Liver (tissue), 9 donors: ENCODE data around the gene EFCAB11. TPM values are rescaled to one million over a fixed set of nuclear protein-coding genes. Genes with fewer than 3 reads are reported as not detected.

Source experiments
- DNase-seq: peaks from one replicate; pipeline ENCODE4 v3.0.0-alpha.2; 2017; ENCODE audit warnings: low spot score
- H3K27ac ChIP-seq, 2 donors: one replicate each; pipeline ENCODE4 v1.7.0; 2013; ENCODE audit warnings: inconsistent platforms in 2 of 2, low read length in 2 of 2, control low read depth in 1 of 2, low read depth in 1 of 2, mild to moderate bottlenecking in 1 of 2
- H3K27me3 ChIP-seq, 4 donors: one replicate each; pipeline versions ENCODE4 v1.6.1 to v1.7.0; 2013; ENCODE audit warnings: low read length in 3 of 4, inconsistent platforms in 1 of 4, mild to moderate bottlenecking in 1 of 4, moderate library complexity in 1 of 4; ENCODE audit not compliant: control insufficient read depth in 4 of 4, insufficient read depth in 4 of 4
- H3K36me3 ChIP-seq, 4 donors: one replicate each; pipeline versions ENCODE4 v1.6.1 to v1.7.0; 2013; ENCODE audit warnings: low read length in 3 of 4, mild to moderate bottlenecking in 3 of 4, low read depth in 1 of 4, moderate library complexity in 1 of 4; ENCODE audit not compliant: control insufficient read depth in 4 of 4, insufficient read depth in 3 of 4
- H3K4me1 ChIP-seq, 4 donors: one replicate each; pipeline versions ENCODE4 v1.6.1 to v1.7.0; 2013; ENCODE audit warnings: low read length in 3 of 4, mild to moderate bottlenecking in 3 of 4, moderate library complexity in 1 of 4; ENCODE audit not compliant: control insufficient read depth in 4 of 4, insufficient read depth in 4 of 4
- H3K4me3 ChIP-seq, 3 donors: one replicate each; pipeline versions ENCODE4 v1.6.1 to v1.7.0; 2013; ENCODE audit warnings: low read length in 3 of 3, control low read depth in 1 of 3, low read depth in 1 of 3, mild to moderate bottlenecking in 1 of 3
- H3K9ac ChIP-seq, 2 donors: one replicate each; pipeline ENCODE4 v1.7.0; 2013; ENCODE audit warnings: low read length in 2 of 2, mild to moderate bottlenecking in 2 of 2, moderate library complexity in 2 of 2, control low read depth in 1 of 2, low read depth in 1 of 2
- H3K9me3 ChIP-seq, 4 donors: one replicate each; pipeline versions ENCODE4 v1.6.1 to v1.7.0; 2013; ENCODE audit warnings: low read length in 3 of 4; ENCODE audit not compliant: control insufficient read depth in 4 of 4
- EGR1 ChIP-seq, 2 donors: IDR thresholded peaks; 2 replicates each; pipeline ENCODE4 v1.6.1; 2016 to 2018; ENCODE audit warnings: antibody characterized with exemption in 2 of 2, low read depth in 2 of 2
- FOXA1 ChIP-seq: IDR thresholded peaks from 2 replicates; pipeline ENCODE4 v1.6.1; 2016; ENCODE audit warnings: antibody characterized with exemption
- FOXA2 ChIP-seq: IDR thresholded peaks from 2 replicates; pipeline ENCODE4 v1.6.1; 2016; ENCODE audit warnings: antibody characterized with exemption
- GABPA ChIP-seq, 2 donors: IDR thresholded peaks in 1 of 2; conservative IDR thresholded peaks in 1 of 2; 2 replicates each; pipeline ENCODE4 v1.6.1; 2016; ENCODE audit warnings: antibody characterized with exemption in 2 of 2, mild to moderate bottlenecking in 1 of 2, moderate library complexity in 1 of 2
- HNF4A ChIP-seq, 2 donors: conservative IDR thresholded peaks; 2 replicates each; pipeline ENCODE4 v1.6.1; 2016; ENCODE audit warnings: antibody characterized with exemption in 2 of 2, mild to moderate bottlenecking in 2 of 2
- HNF4G ChIP-seq: IDR thresholded peaks from 2 replicates; pipeline ENCODE4 v1.6.1; 2016; ENCODE audit warnings: antibody characterized with exemption
- JUND ChIP-seq, 2 donors: IDR thresholded peaks; 2 replicates each; pipeline ENCODE4 v1.6.1; 2016; ENCODE audit warnings: antibody characterized with exemption in 2 of 2
- NR2F2 ChIP-seq: IDR thresholded peaks from 2 replicates; pipeline ENCODE4 v1.6.1; 2016; ENCODE audit warnings: antibody characterized with exemption
- RAD21 ChIP-seq, 2 donors: IDR thresholded peaks; 2 replicates each; pipeline ENCODE4 v1.6.1; 2016; ENCODE audit warnings: antibody characterized with exemption in 2 of 2, mild to moderate bottlenecking in 2 of 2
- RXRA ChIP-seq, 2 donors: IDR thresholded peaks; 2 replicates each; pipeline ENCODE4 v1.6.1; 2017 to 2018; ENCODE audit warnings: antibody characterized with exemption in 2 of 2, mild to moderate bottlenecking in 1 of 2
- SP1 ChIP-seq: IDR thresholded peaks from 2 replicates; pipeline ENCODE4 v1.6.1; 2018; ENCODE audit warnings: antibody characterized with exemption, mild to moderate bottlenecking
- TAF1 ChIP-seq: conservative IDR thresholded peaks from 2 replicates; pipeline ENCODE4 v1.6.1; 2016; ENCODE audit warnings: antibody characterized with exemption, mild to moderate bottlenecking
- YY1 ChIP-seq: IDR thresholded peaks from 2 replicates; pipeline ENCODE4 v1.6.1; 2016; ENCODE audit warnings: antibody characterized with exemption, mild to moderate bottlenecking
- polyA plus RNA-seq, 2 donors: library from polyadenylated mRNA; stranded (reverse) in 1 of 2; unstranded in 1 of 2; fragments of 200-250 nt in 1 of 2; fragments of >200 nt in 1 of 2; fragmentation: Nextera tagmentation in 1 of 2; extraction: Ambion mirVana in 1 of 2; gene quantifications; one replicate each; pipeline versions ENCODE4 v1.2.1 to v1.2.3, GENCODE V29; 2013 to 2015
- total RNA-seq, 2 donors: library from RNA; depleted of rRNA; stranded (reverse); fragments of >200 nt; gene quantifications; one replicate each; pipeline ENCODE4 v1.2.3, GENCODE V29; 2014
- TF ChIP-seq, protein P1 (sequence below): IDR thresholded peaks from 2 replicates; pipeline ENCODE4 v1.6.1; 2016; ENCODE audit warnings: antibody characterized with exemption
- TF ChIP-seq, protein P2 (sequence below): fragments of 150-350 bp; IDR thresholded peaks from 2 replicates; pipeline ENCODE4 v1.5.1; 2017; ENCODE audit warnings: improper control_type of control experiment, low read depth, low read length; ENCODE audit not compliant: missing input control
- TF ChIP-seq, protein P3 (sequence below): IDR thresholded peaks from 2 replicates; pipeline ENCODE4 v1.6.1; 2016; ENCODE audit warnings: antibody characterized with exemption, mild to moderate bottlenecking
- TF ChIP-seq, protein P4 (sequence below): IDR thresholded peaks from 2 replicates; pipeline ENCODE4 v1.6.1; 2016; ENCODE audit warnings: antibody characterized with exemption
- TF ChIP-seq, protein P5 (sequence below): IDR thresholded peaks from 2 replicates; pipeline ENCODE4 v1.6.1; 2016; ENCODE audit warnings: antibody characterized with exemption
- donor health status: healthy.
- donor health status: healthy.
- donor health status: healthy.
- donor health status: healthy.
- donor health status: healthy.

Gene EFCAB11
- total and polyA plus RNA-seq, 4 donors, result 2.1 to 4.7 (median 3.4) TPM

DNA sequence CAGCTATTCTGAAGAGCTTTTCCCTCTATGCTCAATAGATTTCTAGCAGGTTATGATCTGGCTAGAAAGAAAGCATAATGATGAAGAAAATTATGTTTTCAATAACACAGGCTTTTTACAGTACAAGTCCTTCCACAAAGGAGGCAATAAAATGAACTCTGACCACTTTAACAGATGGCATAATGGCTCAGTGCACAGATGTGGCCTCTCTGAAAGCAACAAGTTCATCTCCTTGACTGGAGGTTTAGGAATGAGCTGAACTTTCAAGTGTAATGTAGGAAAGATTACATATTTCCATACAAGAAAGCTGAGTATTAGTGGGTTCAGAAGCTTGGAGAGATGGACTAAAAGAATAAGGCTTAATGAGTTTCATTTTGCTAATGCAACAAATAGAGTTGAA is 147.4 kb downstream of the EFCAB11 start:
- no peak for DNase-seq
- peaks cover 0 to 2% (median 0%) of the 10 kb centered on the region in 4 donors for H3K36me3 ChIP-seq
- no peaks in the 10 kb centered on the region for H3K9me3 ChIP-seq
- no peaks in the 10 kb centered on the region for H3K4me1 ChIP-seq
- TF ChIP-seq TAF1, result no peak
- no peak for TF ChIP-seq NR2F2
- TF ChIP-seq, protein P1, sequence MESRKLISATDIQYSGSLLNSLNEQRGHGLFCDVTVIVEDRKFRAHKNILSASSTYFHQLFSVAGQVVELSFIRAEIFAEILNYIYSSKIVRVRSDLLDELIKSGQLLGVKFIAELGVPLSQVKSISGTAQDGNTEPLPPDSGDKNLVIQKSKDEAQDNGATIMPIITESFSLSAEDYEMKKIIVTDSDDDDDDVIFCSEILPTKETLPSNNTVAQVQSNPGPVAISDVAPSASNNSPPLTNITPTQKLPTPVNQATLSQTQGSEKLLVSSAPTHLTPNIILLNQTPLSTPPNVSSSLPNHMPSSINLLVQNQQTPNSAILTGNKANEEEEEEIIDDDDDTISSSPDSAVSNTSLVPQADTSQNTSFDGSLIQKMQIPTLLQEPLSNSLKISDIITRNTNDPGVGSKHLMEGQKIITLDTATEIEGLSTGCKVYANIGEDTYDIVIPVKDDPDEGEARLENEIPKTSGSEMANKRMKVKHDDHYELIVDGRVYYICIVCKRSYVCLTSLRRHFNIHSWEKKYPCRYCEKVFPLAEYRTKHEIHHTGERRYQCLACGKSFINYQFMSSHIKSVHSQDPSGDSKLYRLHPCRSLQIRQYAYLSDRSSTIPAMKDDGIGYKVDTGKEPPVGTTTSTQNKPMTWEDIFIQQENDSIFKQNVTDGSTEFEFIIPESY, result no peak
- TF ChIP-seq FOXA1, result no peak
- TF ChIP-seq, protein P2, sequence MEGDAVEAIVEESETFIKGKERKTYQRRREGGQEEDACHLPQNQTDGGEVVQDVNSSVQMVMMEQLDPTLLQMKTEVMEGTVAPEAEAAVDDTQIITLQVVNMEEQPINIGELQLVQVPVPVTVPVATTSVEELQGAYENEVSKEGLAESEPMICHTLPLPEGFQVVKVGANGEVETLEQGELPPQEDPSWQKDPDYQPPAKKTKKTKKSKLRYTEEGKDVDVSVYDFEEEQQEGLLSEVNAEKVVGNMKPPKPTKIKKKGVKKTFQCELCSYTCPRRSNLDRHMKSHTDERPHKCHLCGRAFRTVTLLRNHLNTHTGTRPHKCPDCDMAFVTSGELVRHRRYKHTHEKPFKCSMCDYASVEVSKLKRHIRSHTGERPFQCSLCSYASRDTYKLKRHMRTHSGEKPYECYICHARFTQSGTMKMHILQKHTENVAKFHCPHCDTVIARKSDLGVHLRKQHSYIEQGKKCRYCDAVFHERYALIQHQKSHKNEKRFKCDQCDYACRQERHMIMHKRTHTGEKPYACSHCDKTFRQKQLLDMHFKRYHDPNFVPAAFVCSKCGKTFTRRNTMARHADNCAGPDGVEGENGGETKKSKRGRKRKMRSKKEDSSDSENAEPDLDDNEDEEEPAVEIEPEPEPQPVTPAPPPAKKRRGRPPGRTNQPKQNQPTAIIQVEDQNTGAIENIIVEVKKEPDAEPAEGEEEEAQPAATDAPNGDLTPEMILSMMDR, result no peak
- TF ChIP-seq, protein P3, sequence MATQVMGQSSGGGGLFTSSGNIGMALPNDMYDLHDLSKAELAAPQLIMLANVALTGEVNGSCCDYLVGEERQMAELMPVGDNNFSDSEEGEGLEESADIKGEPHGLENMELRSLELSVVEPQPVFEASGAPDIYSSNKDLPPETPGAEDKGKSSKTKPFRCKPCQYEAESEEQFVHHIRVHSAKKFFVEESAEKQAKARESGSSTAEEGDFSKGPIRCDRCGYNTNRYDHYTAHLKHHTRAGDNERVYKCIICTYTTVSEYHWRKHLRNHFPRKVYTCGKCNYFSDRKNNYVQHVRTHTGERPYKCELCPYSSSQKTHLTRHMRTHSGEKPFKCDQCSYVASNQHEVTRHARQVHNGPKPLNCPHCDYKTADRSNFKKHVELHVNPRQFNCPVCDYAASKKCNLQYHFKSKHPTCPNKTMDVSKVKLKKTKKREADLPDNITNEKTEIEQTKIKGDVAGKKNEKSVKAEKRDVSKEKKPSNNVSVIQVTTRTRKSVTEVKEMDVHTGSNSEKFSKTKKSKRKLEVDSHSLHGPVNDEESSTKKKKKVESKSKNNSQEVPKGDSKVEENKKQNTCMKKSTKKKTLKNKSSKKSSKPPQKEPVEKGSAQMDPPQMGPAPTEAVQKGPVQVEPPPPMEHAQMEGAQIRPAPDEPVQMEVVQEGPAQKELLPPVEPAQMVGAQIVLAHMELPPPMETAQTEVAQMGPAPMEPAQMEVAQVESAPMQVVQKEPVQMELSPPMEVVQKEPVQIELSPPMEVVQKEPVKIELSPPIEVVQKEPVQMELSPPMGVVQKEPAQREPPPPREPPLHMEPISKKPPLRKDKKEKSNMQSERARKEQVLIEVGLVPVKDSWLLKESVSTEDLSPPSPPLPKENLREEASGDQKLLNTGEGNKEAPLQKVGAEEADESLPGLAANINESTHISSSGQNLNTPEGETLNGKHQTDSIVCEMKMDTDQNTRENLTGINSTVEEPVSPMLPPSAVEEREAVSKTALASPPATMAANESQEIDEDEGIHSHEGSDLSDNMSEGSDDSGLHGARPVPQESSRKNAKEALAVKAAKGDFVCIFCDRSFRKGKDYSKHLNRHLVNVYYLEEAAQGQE, result no peak
- TF ChIP-seq HNF4A (conservative IDR thresholded peaks at IDR 0.05), result no peak
- TF ChIP-seq YY1, result no peak
- no peak for TF ChIP-seq EGR1 (IDR thresholded peaks at IDR 0.05; ENCODE audit: low read depth in 2 of 2)
- TF ChIP-seq RAD21 (IDR thresholded peaks at IDR 0.05), result no peak
- TF ChIP-seq RXRA (IDR thresholded peaks at IDR 0.05), result no peak
- no peak for TF ChIP-seq FOXA2
- TF ChIP-seq, protein P4, sequence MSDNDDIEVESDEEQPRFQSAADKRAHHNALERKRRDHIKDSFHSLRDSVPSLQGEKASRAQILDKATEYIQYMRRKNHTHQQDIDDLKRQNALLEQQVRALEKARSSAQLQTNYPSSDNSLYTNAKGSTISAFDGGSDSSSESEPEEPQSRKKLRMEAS, result no peak
- TF ChIP-seq SP1, result no peak
- no peak for TF ChIP-seq GABPA (IDR thresholded peaks at IDR 0.05 in 1 of 2, conservative IDR thresholded peaks at IDR 0.05 in 1 of 2)
- no peak for TF ChIP-seq HNF4G
- TF ChIP-seq JUND (IDR thresholded peaks at IDR 0.05), result no peak
- TF ChIP-seq, protein P5, sequence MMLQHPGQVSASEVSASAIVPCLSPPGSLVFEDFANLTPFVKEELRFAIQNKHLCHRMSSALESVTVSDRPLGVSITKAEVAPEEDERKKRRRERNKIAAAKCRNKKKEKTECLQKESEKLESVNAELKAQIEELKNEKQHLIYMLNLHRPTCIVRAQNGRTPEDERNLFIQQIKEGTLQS, result no peak
- no peak overlapping the region for H3K4me3 ChIP-seq
- H3K27ac ChIP-seq, result no peak overlapping the region
- no peaks in the 10 kb centered on the region for H3K27me3 ChIP-seq
- no peak overlapping the region for H3K9ac ChIP-seq
